Activated T-helper 1 cell treated with anti-CD3 and anti-CD28 coated beads, Interleukin-12 subunit alpha, Interleukin-12 subunit beta, Interleukin-2, Interleukin-4 antibody, amounts not matched to agents 30 ng/mL and 10 ng/mL and 1 ng/mL, durations not matched to agents 14 hours and 24 hours and 36 hours (primary cell): Measurements from ENCODE around the gene IP6K2. TPM values are rescaled to one million over a fixed set of nuclear protein-coding genes. Genes with fewer than 3 reads are reported as not detected.

Experiments
- DNase-seq: peaks from one replicate; pipeline ENCODE4 v3.0.0; 2021; ENCODE audit warnings: low spot score
- H3K27ac Mint-ChIP-seq: one replicate; pipeline ENCODE4 v1.8.0; 2021; ENCODE audit warnings: mild to moderate bottlenecking, mixed read lengths
- H3K27me3 Mint-ChIP-seq: one replicate; pipeline ENCODE4 v1.8.0; 2022; ENCODE audit warnings: mild to moderate bottlenecking, moderate library complexity, mixed read lengths; ENCODE audit not compliant: insufficient read depth
- H3K36me3 Mint-ChIP-seq: one replicate; pipeline ENCODE4 v1.8.0; 2021; ENCODE audit warnings: low read depth, mixed read lengths
- H3K4me1 Mint-ChIP-seq: one replicate; pipeline ENCODE4 v1.8.0; 2021; ENCODE audit warnings: low read depth, mixed read lengths
- H3K4me3 Mint-ChIP-seq: one replicate; pipeline ENCODE4 v1.8.0; 2021; ENCODE audit warnings: mild to moderate bottlenecking, moderate library complexity, mixed read lengths
- H3K9me3 Mint-ChIP-seq: one replicate; pipeline ENCODE4 v1.8.0; 2021; ENCODE audit warnings: mixed read lengths
- intact Hi-C: fragments of 100-400 bp; cut with micrococcal nuclease; formaldehyde crosslinking; loops from one replicate; pipeline ENCODE4 v1.15.1; 2024
- total RNA-seq: library from RNA; stranded (reverse); gene quantifications from 2 replicates; pipeline ENCODE4 v1.2.3, GENCODE V29; 2022

Gene IP6K2
- total RNA-seq, 1 donor from 2014 or later, result 61.0 TPM

GRCh38 chr3:48682786-48683185, 34.2 kb downstream of the IP6K2 start:
- Mint-ChIP-seq H3K36me3 (peaks cover 30% of the 10 kb centered on the region), H3K4me3 (no peak overlapping the region), H3K27me3 (no peaks in the 10 kb centered on the region), H3K9me3 (no peaks in the 10 kb centered on the region), H3K4me1 (peaks cover 45% of the 10 kb centered on the region), H3K27ac (no peak overlapping the region)
- intact Hi-C loops, result loop anchor here (10.0 kb wide), 1 partner anchor 412 kb away; the partner anchor contains the start of gene QRICH1
- no peak for DNase-seq

- Mint-ChIP-seq H3K4me1 (peaks cover 45% of the 10 kb centered on the region), H3K27me3 (no peaks in the 10 kb centered on the region), H3K4me3 (no peak overlapping the region), H3K9me3 (no peaks in the 10 kb centered on the region), H3K36me3 (peaks cover 33% of the 10 kb centered on the region), H3K27ac (no peak overlapping the region)
- DNase-seq, result no peak
- intact Hi-C loops, result loop anchor here (10.0 kb wide), 1 partner anchor 413 kb away; the partner anchor contains the start of gene QRICH1
Measured at GRCh38 chr3:48681974-48682610, 34.9 kb downstream of the IP6K2 start.

GRCh38 chr3:48681541-48681880, 35.5 kb downstream of the IP6K2 start:
- Mint-ChIP-seq H3K4me3 (no peak overlapping the region), H3K4me1 (peaks cover 43% of the 10 kb centered on the region), H3K9me3 (no peaks in the 10 kb centered on the region), H3K27ac (no peak overlapping the region), H3K27me3 (no peaks in the 10 kb centered on the region), H3K36me3 (peaks cover 31% of the 10 kb centered on the region)
- no peak for DNase-seq
- intact Hi-C loops, result loop anchor here (10.0 kb wide), 1 partner anchor 413 kb away; the partner anchor contains the start of gene QRICH1

GRCh38 chr3:48680811-48681540, 36.0 kb downstream of the IP6K2 start:
- Mint-ChIP-seq H3K36me3 (peaks cover 31% of the 10 kb centered on the region), H3K27me3 (no peaks in the 10 kb centered on the region), H3K9me3 (no peaks in the 10 kb centered on the region), H3K4me1 (peaks cover 38% of the 10 kb centered on the region), H3K4me3 (no peak overlapping the region), H3K27ac (peak overlapping the region; percentile 10)
- no peak for DNase-seq
- intact Hi-C loops, result loop anchor here (10.0 kb wide), 1 partner anchor 414 kb away; the partner anchor contains the start of gene QRICH1

- Mint-ChIP-seq H3K4me3 (no peak overlapping the region), H3K27ac (no peak overlapping the region), H3K27me3 (no peaks in the 10 kb centered on the region), H3K4me1 (peaks cover 31% of the 10 kb centered on the region), H3K36me3 (peaks cover 34% of the 10 kb centered on the region), H3K9me3 (no peaks in the 10 kb centered on the region)
- no peak for DNase-seq
- intact Hi-C loops, result loop anchor here (10.0 kb wide), 1 partner anchor 415 kb away; the partner anchor contains the start of gene QRICH1
Measured at GRCh38 chr3:48679411-48680391, 37.3 kb downstream of the IP6K2 start.

- Mint-ChIP-seq H3K9me3 (no peaks in the 10 kb centered on the region), H3K27ac (no peak overlapping the region), H3K4me3 (no peak overlapping the region), H3K36me3 (peaks cover 33% of the 10 kb centered on the region), H3K27me3 (no peaks in the 10 kb centered on the region), H3K4me1 (peaks cover 21% of the 10 kb centered on the region)
- intact Hi-C loops, result no loop called here
- DNase-seq, result no peak
Measured at GRCh38 chr3:48678566-48679380, 38.2 kb downstream of the IP6K2 start.

- H3K27ac Mint-ChIP-seq, result no peak overlapping the region
- H3K27me3 Mint-ChIP-seq, result no peaks in the 10 kb centered on the region
- peaks cover 14% of the 10 kb centered on the region for H3K4me1 Mint-ChIP-seq
- H3K4me3 Mint-ChIP-seq, result no peak overlapping the region
- intact Hi-C loops, result no loop called here
- peaks cover 34% of the 10 kb centered on the region for H3K36me3 Mint-ChIP-seq
- H3K9me3 Mint-ChIP-seq, result no peaks in the 10 kb centered on the region
- DNase-seq, result no peak
Measured at GRCh38 chr3:48678056-48678455, 39.0 kb downstream of the IP6K2 start.

GRCh38 chr3:48674505-48674904, 42.5 kb downstream of the IP6K2 start:
- DNase-seq, result no peak
- Mint-ChIP-seq H3K4me3 (no peak overlapping the region), H3K9me3 (no peaks in the 10 kb centered on the region), H3K27me3 (no peaks in the 10 kb centered on the region), H3K4me1 (no peaks in the 10 kb centered on the region), H3K27ac (no peak overlapping the region), H3K36me3 (peaks cover 26% of the 10 kb centered on the region)
- intact Hi-C loops, result no loop called here

GRCh38 chr3:48672522-48672921, 44.5 kb downstream of the IP6K2 start:
- Mint-ChIP-seq H3K9me3 (no peaks in the 10 kb centered on the region), H3K4me1 (no peaks in the 10 kb centered on the region), H3K27ac (no peak overlapping the region), H3K27me3 (no peaks in the 10 kb centered on the region), H3K4me3 (no peak overlapping the region), H3K36me3 (peaks cover 18% of the 10 kb centered on the region)
- intact Hi-C loops, result no loop called here
- DNase-seq, result no peak

GRCh38 chr3:48664929-48665328, 52.1 kb downstream of the IP6K2 start:
- Mint-ChIP-seq H3K4me3 (no peak overlapping the region), H3K4me1 (peaks cover 15% of the 10 kb centered on the region), H3K36me3 (peaks cover 7% of the 10 kb centered on the region), H3K27me3 (peaks cover 15% of the 10 kb centered on the region), H3K9me3 (no peaks in the 10 kb centered on the region), H3K27ac (no peak overlapping the region)
- intact Hi-C loops, result loop anchor here (1.0 to 2.0 kb wide), 5 partner anchors 9 to 108 kb away; partner anchors contain the start of genes NCKIPSD, PFKFB4, SLC26A6 and UQCRC1
- DNase-seq, result no peak

- no peak for DNase-seq
- Mint-ChIP-seq H3K27ac (no peak overlapping the region), H3K4me3 (peak overlapping the region; percentile 95), H3K4me1 (peaks cover 15% of the 10 kb centered on the region), H3K27me3 (peaks cover 15% of the 10 kb centered on the region), H3K36me3 (peaks cover 7% of the 10 kb centered on the region), H3K9me3 (no peaks in the 10 kb centered on the region)
- intact Hi-C loops, result loop anchor here (1.0 to 2.0 kb wide), 5 partner anchors 8 to 107 kb away; partner anchors contain the start of genes NCKIPSD, PFKFB4, SLC26A6 and UQCRC1
Measured at GRCh38 chr3:48664313-48664644, 52.7 kb downstream of the IP6K2 start.
